Naive thymus-derived CD4-positive, alpha-beta T cell (primary cell): ENCODE results near the gene FBLN5. TPM values are rescaled to one million over a fixed set of nuclear protein-coding genes. Genes with fewer than 3 reads are reported as not detected.
A peak's percentile ranks its signal among the peaks of the same experiment; 100 is the strongest.

Experiments
- ATAC-seq: fragments of 150-1000 bp; cut with Tn5 transposase; 2 replicates; pipeline ENCODE4 v1.10.0; 2021; ENCODE audit warnings: mild to moderate bottlenecking, moderate library complexity
- CTCF ChIA-PET: fragments of 350-600 bp; sonication (Branson Sonifier 250); formaldehyde crosslinking; loops from one replicate; lab custom pipeline; 2021; ENCODE audit warnings: antibody characterized with exemption; lab: Charles Lee
- POLR2A ChIA-PET: fragments of 350-600 bp; sonication (Branson Sonifier 250); formaldehyde crosslinking; loops from one replicate; lab custom pipeline; 2021; ENCODE audit warnings: antibody characterized with exemption, inconsistent platforms; lab: Charles Lee
- DNase-seq, 9 donors: peaks; one replicate each; pipeline versions ENCODE4 v3.0.0 to v3.0.0-alpha.2; 2020 to 2022; ENCODE audit warnings: mixed read lengths in 1 of 9
- H3K27ac ChIP-seq: one replicate; pipeline ENCODE4 v1.7.0; 2013; ENCODE audit warnings: mild to moderate bottlenecking, low read depth, low read length, moderate library complexity
- H3K27me3 ChIP-seq, 2 donors: one replicate each; pipeline ENCODE4 v1.7.0; 2013; ENCODE audit warnings: low read length in 2 of 2, mild to moderate bottlenecking in 2 of 2, moderate library complexity in 2 of 2; ENCODE audit not compliant: control insufficient read depth in 2 of 2, insufficient read depth in 2 of 2
- H3K36me3 ChIP-seq, 3 experiments: 1 replicate in 2 of 3; 2 replicates in 1 of 3; pipeline ENCODE4 v1.7.0; 2013; ENCODE audit warnings: low read length in 3 of 3, mild to moderate bottlenecking in 3 of 3, moderate library complexity in 1 of 3; ENCODE audit not compliant: insufficient read depth in 3 of 3, control insufficient read depth in 2 of 3
- H3K4me1 ChIP-seq, 2 donors: one replicate each; pipeline ENCODE4 v1.7.0; 2013; ENCODE audit warnings: low read length in 2 of 2, mild to moderate bottlenecking in 2 of 2, moderate library complexity in 1 of 2; ENCODE audit not compliant: control insufficient read depth in 2 of 2, insufficient read depth in 2 of 2
- H3K4me3 ChIP-seq: 2 replicates; pipeline ENCODE4 v1.7.0; 2013; ENCODE audit warnings: mild to moderate bottlenecking, low read length
- H3K9me3 ChIP-seq, 3 experiments: 1 replicate in 2 of 3; 2 replicates in 1 of 3; pipeline ENCODE4 v1.7.0; 2013; ENCODE audit warnings: low read length in 3 of 3; ENCODE audit not compliant: control insufficient read depth in 2 of 3
- H3K27ac Mint-ChIP-seq, 9 donors: one replicate each; pipeline ENCODE4 v1.8.0; 2020 to 2022; ENCODE audit warnings: mixed read lengths in 9 of 9, mild to moderate bottlenecking in 8 of 9, moderate library complexity in 5 of 9, inconsistent platforms in 2 of 9
- H3K27me3 Mint-ChIP-seq, 5 donors: one replicate each; pipeline ENCODE4 v1.8.0; 2021 to 2022; ENCODE audit warnings: mixed read lengths in 5 of 5, mild to moderate bottlenecking in 1 of 5
- H3K36me3 Mint-ChIP-seq, 5 donors: one replicate each; pipeline ENCODE4 v1.8.0; 2020 to 2022; ENCODE audit warnings: mixed read lengths in 5 of 5, mild to moderate bottlenecking in 3 of 5, inconsistent platforms in 1 of 5
- H3K4me1 Mint-ChIP-seq, 7 donors: one replicate each; pipeline ENCODE4 v1.8.0; 2020 to 2022; ENCODE audit warnings: mixed read lengths in 7 of 7, mild to moderate bottlenecking in 3 of 7, inconsistent platforms in 1 of 7
- H3K4me3 Mint-ChIP-seq, 10 donors: one replicate each; pipeline ENCODE4 v1.8.0; 2020 to 2022; ENCODE audit warnings: mild to moderate bottlenecking in 10 of 10, mixed read lengths in 10 of 10, moderate library complexity in 6 of 10, inconsistent platforms in 2 of 10
- H3K9me3 Mint-ChIP-seq, 11 donors: one replicate each; pipeline ENCODE4 v1.8.0; 2020 to 2022; ENCODE audit warnings: mixed read lengths in 11 of 11, mild to moderate bottlenecking in 4 of 11, inconsistent platforms in 1 of 11, moderate library complexity in 1 of 11
- intact Hi-C, 2 donors: fragments of 100-400 bp; cut with micrococcal nuclease; formaldehyde crosslinking; loops; one replicate each; pipeline ENCODE4 v1.15.1; 2023
- polyA plus RNA-seq, 2 donors: library from polyadenylated mRNA; unstranded; fragments of 300-500 nt; fragmentation: Illumina TruSeq; gene quantifications; one replicate each; pipeline ENCODE4 v1.2.3, GENCODE V29; 2021
- total RNA-seq, 6 experiments: library from RNA in 5 of 6; stranded (reverse) in 5 of 6; gene quantifications; 1 replicate in 5 of 6; 2 replicates in 1 of 6; pipeline ENCODE4 v1.2.3 and lab custom pipeline; 2021 to 2026

The FBLN5 gene
- total and polyA plus RNA-seq, 7 experiments from 2014 or later, result 2.9 to 53.3 (median 10.7) TPM

GRCh38 chr14:91912035-91912434 lies 35.5 kb downstream of the FBLN5 start:
- CTCF ChIA-PET, result interaction anchor here (0.5 to 2.2 kb wide), 20 partner anchors 11 to 463 kb away, joined by 3 to 14 read pairs (median 5); no protein-coding TSS in a partner anchor
- H3K4me3 ChIP-seq, result no peak overlapping the region
- peak overlapping the region in 3 of 10 donors; percentile 29 to 65 (median 65) for H3K4me3 Mint-ChIP-seq

GRCh38 chr14:91911474-91912032 lies 35.9 kb downstream of the FBLN5 start:
- H3K9me3 ChIP-seq, result no peaks in the 10 kb centered on the region
- Mint-ChIP-seq H3K4me3 (peak overlapping the region in 8 of 10 donors; percentile 3 to 65 (median 32)), H3K4me1 (peaks cover 11 to 27% (median 23%) of the 10 kb centered on the region in 7 donors), H3K27ac (peak overlapping the region in 7 of 9 donors; percentile 66 to 89 (median 83)), H3K36me3 (peaks cover 0 to 4% (median 0%) of the 10 kb centered on the region in 5 donors), H3K27me3 (peaks cover 0 to 2% (median 0%) of the 10 kb centered on the region in 5 donors), H3K9me3 (peaks cover 0 to 5% (median 2%) of the 10 kb centered on the region in 11 donors)
- ChIA-PET CTCF (interaction anchor here (0.6 to 2.2 kb wide), 26 partner anchors 10 to 774 kb away, joined by 3 to 14 read pairs (median 4); partner anchors contain the start of gene TC2N), POLR2A (interaction anchor here (0.6 to 1.8 kb wide), 15 partner anchors 8 to 402 kb away, joined by 3 to 15 read pairs (median 3); partner anchors contain the start of genes PPP4R3A and TC2N)
- no peak overlapping the region for H3K27ac ChIP-seq
- H3K4me3 ChIP-seq, result no peak overlapping the region
- DNase-seq, result peak in 7 of 9 donors; percentile 39 to 76 (median 64)
- peak; percentile 95 for ATAC-seq
- no peaks in the 10 kb centered on the region for H3K27me3 ChIP-seq
- peaks cover 0 to 9% of the 10 kb centered on the region in 2 donors for H3K4me1 ChIP-seq
- intact Hi-C loops, result loop anchor here (1.0 to 10.0 kb wide), 10 partner anchors 39 to 429 kb away; partner anchors contain the start of genes PPP4R3A (in 1 of the 2) and TC2N (in 1 of the 2)
- H3K36me3 ChIP-seq, result no peaks in the 10 kb centered on the region

More at GRCh38 chr14:91912035-91912434, 35.5 kb downstream of the FBLN5 start:
- Mint-ChIP-seq H3K27me3 (peaks cover 0 to 2% (median 0%) of the 10 kb centered on the region in 5 donors), H3K9me3 (peaks cover 0 to 5% (median 2%) of the 10 kb centered on the region in 11 donors), H3K36me3 (peaks cover 0 to 4% (median 0%) of the 10 kb centered on the region in 5 donors), H3K27ac (peak overlapping the region in 6 of 9 donors; percentile 66 to 89 (median 78)), H3K4me1 (peaks cover 11 to 26% (median 23%) of the 10 kb centered on the region in 7 donors)
- Histone ChIP-seq H3K4me1 (peaks cover 0 to 9% of the 10 kb centered on the region in 2 donors), H3K9me3 (no peaks in the 10 kb centered on the region), H3K27ac (no peak overlapping the region), H3K27me3 (no peaks in the 10 kb centered on the region), H3K36me3 (no peaks in the 10 kb centered on the region)
- intact Hi-C loops, result loop anchor here (5.0 to 10.0 kb wide), 4 partner anchors 130 to 430 kb away; no protein-coding TSS in a partner anchor
- no peak for ATAC-seq
- POLR2A ChIA-PET, result interaction anchor here (0.6 to 1.8 kb wide), 9 partner anchors 24 to 402 kb away, joined by 3 to 15 read pairs (median 5); partner anchors contain the start of genes PPP4R3A and TC2N
- DNase-seq, result no peak

- peaks cover 0 to 9% of the 10 kb centered on the region in 2 donors for H3K4me1 ChIP-seq
- no peak overlapping the region for H3K27ac ChIP-seq
- H3K27me3 Mint-ChIP-seq, result peaks cover 0 to 2% (median 0%) of the 10 kb centered on the region in 5 donors
- DNase-seq, result no peak
- ChIA-PET CTCF (interaction anchor here (0.6 to 2.2 kb wide), 3 partner anchors 12 to 47 kb away, joined by 3 to 9 read pairs (median 6); no protein-coding TSS in a partner anchor), POLR2A (interaction anchor here (0.8 to 1.8 kb wide), 5 partner anchors 36 to 49 kb away, joined by 3 to 15 read pairs (median 7); partner anchors contain the start of gene TC2N)
- no peaks in the 10 kb centered on the region for H3K36me3 Mint-ChIP-seq
- H3K4me3 Mint-ChIP-seq, result no peak overlapping the region
- no peaks in the 10 kb centered on the region for H3K27me3 ChIP-seq
- ATAC-seq, result no peak
- H3K9me3 ChIP-seq, result no peaks in the 10 kb centered on the region
- intact Hi-C loops, result loop anchor here (2.0 to 10.0 kb wide), 7 partner anchors 37 to 428 kb away; partner anchors contain the start of gene PPP4R3A (in 1 of the 2)
- H3K36me3 ChIP-seq, result no peaks in the 10 kb centered on the region
- H3K27ac Mint-ChIP-seq, result peak overlapping the region in 4 of 9 donors; percentile 41 to 83 (median 60)
- H3K9me3 Mint-ChIP-seq, result no peaks in the 10 kb centered on the region
- H3K4me1 Mint-ChIP-seq, result peaks cover 11 to 29% (median 23%) of the 10 kb centered on the region in 7 donors
- no peak overlapping the region for H3K4me3 ChIP-seq
These were observed 37.3 kb downstream of the FBLN5 start for GRCh38 chr14:91910196-91910595.

- peaks cover 0 to 4% of the 10 kb centered on the region in 2 donors for H3K4me1 ChIP-seq
- DNase-seq (no peak), ATAC-seq (no peak)
- ChIA-PET POLR2A (interaction anchor here (0.6 kb wide), 1 partner anchor 34 kb away, joined by 3 read pairs; no protein-coding TSS in a partner anchor), CTCF (no interaction called here)
- intact Hi-C loops, result no loop called here
- H3K27me3 ChIP-seq, result no peaks in the 10 kb centered on the region
- no peaks in the 10 kb centered on the region for H3K9me3 Mint-ChIP-seq
- no peaks in the 10 kb centered on the region for H3K36me3 ChIP-seq
- H3K27ac ChIP-seq, result no peak overlapping the region
- H3K9me3 ChIP-seq, result no peaks in the 10 kb centered on the region
- H3K4me1 Mint-ChIP-seq, result peaks cover 6 to 33% (median 17%) of the 10 kb centered on the region in 7 donors
- no peak overlapping the region for H3K4me3 ChIP-seq
- H3K27ac Mint-ChIP-seq, result peak overlapping the region in 1 of 9 donors; percentile 67
- H3K4me3 Mint-ChIP-seq, result no peak overlapping the region
- no peaks in the 10 kb centered on the region for H3K36me3 Mint-ChIP-seq
- no peaks in the 10 kb centered on the region for H3K27me3 Mint-ChIP-seq
These were observed 41.1 kb downstream of the FBLN5 start for GRCh38 chr14:91906374-91906773.

GRCh38 chr14:91904956-91905645 lies 42.4 kb downstream of the FBLN5 start:
- H3K4me1 ChIP-seq, result no peaks in the 10 kb centered on the region
- no peak for DNase-seq
- ChIA-PET CTCF (interaction anchor here (0.6 to 0.7 kb wide), 2 partner anchors 13 to 257 kb away, joined by 3 read pairs; no protein-coding TSS in a partner anchor), POLR2A (interaction anchor here (0.6 to 1.5 kb wide), 2 partner anchors 14 to 307 kb away, joined by 3 to 4 read pairs; no protein-coding TSS in a partner anchor)
- no peaks in the 10 kb centered on the region for H3K9me3 Mint-ChIP-seq
- peaks cover 4 to 24% (median 7%) of the 10 kb centered on the region in 7 donors for H3K4me1 Mint-ChIP-seq
- no peak overlapping the region for H3K27ac ChIP-seq
- H3K36me3 ChIP-seq, result no peaks in the 10 kb centered on the region
- no peaks in the 10 kb centered on the region for H3K36me3 Mint-ChIP-seq
- H3K4me3 Mint-ChIP-seq, result no peak overlapping the region
- intact Hi-C loops, result no loop called here
- H3K27me3 Mint-ChIP-seq, result no peaks in the 10 kb centered on the region
- no peaks in the 10 kb centered on the region for H3K27me3 ChIP-seq
- H3K4me3 ChIP-seq, result no peak overlapping the region
- ATAC-seq, result no peak
- peak overlapping the region in 2 of 9 donors; percentile 4 to 72 for H3K27ac Mint-ChIP-seq
- H3K9me3 ChIP-seq, result no peaks in the 10 kb centered on the region

- Mint-ChIP-seq H3K4me1 (peaks cover 4 to 24% (median 8%) of the 10 kb centered on the region in 7 donors), H3K9me3 (no peaks in the 10 kb centered on the region), H3K4me3 (no peak overlapping the region), H3K36me3 (no peaks in the 10 kb centered on the region), H3K27ac (no peak overlapping the region), H3K27me3 (no peaks in the 10 kb centered on the region)
- ATAC-seq (no peak), DNase-seq (no peak)
- Histone ChIP-seq H3K4me3 (no peak overlapping the region), H3K27me3 (no peaks in the 10 kb centered on the region), H3K36me3 (no peaks in the 10 kb centered on the region), H3K27ac (no peak overlapping the region), H3K4me1 (no peaks in the 10 kb centered on the region), H3K9me3 (no peaks in the 10 kb centered on the region)
- ChIA-PET POLR2A (interaction anchor here (0.6 to 1.5 kb wide), 2 partner anchors 13 to 306 kb away, joined by 3 to 4 read pairs; no protein-coding TSS in a partner anchor), CTCF (interaction anchor here (0.7 kb wide), 1 partner anchor 12 kb away, joined by 3 read pairs; no protein-coding TSS in a partner anchor)
- intact Hi-C loops, result no loop called here
These were observed 43.0 kb downstream of the FBLN5 start for GRCh38 chr14:91904483-91904882.
